Measurements from ENCODE around the gene WFDC12.
A peak's percentile ranks its signal among the peaks of the same experiment; 100 is the strongest.

Gene WFDC12

DNA sequence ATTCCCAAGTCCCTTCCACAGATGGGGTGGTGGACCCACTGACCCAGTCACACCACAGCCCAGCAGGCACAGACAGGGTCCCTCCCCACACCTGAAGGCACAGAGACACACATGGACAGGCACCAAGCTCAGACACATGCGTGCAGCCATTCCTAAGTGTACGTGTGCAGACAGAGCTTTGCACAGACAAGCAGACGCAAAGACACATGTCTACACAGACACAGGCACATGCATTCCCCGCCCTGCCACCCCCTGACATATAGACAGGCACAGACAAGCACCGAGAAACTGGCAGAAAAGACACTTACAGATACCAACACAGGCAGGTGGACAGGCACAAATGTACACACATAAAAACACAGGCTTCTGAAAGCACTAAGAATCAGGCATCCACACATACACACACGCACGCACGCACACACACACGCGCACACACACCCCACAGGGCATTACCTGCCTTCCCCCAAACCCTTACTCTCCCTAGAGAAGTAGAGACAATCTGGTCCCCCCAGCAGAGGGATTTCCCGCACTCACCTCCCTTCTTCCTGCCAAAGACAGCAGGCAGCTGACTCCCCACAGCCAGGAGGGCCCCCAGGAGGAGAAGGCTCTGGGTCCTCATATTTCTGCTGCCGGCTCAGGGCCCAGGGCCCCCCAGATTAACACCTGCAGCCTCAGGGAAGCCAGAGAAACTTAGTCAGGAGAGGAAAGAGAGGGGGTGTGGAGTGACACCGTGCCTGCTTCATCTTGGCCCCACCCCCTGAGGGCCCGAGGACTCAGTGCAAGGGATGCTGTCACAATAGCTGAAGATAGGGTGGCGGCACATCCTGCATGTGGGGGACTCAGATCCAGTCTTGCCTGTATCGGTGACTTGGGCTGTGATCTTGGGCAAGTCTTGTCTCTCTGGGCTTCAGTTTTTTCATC, 9.5 kb downstream of the WFDC12 start, which contains the start of gene WFDC5:
WFDC5 (minus strand) TSS at position 710 of the 921 bp plus-strand sequence; CDS start at position 619, 91 bp downstream.
- no peak for DNase-seq

DNA sequence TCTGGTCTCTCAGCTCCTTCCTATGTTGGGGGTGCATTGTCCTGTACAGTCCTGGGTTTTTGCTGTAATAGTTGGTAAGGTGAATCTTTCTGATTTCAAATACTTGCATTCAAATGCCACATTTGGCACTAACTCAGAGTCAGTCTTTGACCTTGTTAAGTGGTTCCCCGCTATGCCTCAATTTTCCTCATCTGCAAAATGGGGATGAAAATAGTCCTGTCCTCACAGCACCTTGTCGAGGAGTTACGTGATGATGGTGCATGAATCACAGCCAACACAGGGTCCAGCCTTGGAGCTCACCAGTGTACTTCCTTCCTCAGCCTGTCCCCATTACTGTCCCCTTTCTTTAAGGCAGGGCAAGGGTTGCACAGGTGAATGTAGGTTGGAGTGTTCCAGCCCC, 10.4 kb downstream of the WFDC12 start:
- DNase-seq = no peak

DNA sequence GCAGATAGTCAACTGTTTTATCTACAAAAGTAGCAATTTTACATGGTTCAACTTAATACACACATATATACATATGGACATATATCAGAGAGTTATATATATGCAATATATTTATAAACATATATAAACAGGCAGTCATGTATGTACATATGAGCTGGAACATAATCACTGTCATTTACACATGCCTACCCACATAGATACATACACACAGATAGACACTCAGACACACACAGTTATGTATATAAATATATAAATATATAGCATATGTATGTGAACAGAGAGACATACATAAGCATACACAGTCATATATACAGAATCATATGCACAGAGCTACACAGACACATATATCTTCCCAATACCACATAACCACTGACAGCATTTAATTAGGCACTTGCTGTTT, 11.5 kb downstream of the WFDC12 start:
- no peak for DNase-seq

DNA sequence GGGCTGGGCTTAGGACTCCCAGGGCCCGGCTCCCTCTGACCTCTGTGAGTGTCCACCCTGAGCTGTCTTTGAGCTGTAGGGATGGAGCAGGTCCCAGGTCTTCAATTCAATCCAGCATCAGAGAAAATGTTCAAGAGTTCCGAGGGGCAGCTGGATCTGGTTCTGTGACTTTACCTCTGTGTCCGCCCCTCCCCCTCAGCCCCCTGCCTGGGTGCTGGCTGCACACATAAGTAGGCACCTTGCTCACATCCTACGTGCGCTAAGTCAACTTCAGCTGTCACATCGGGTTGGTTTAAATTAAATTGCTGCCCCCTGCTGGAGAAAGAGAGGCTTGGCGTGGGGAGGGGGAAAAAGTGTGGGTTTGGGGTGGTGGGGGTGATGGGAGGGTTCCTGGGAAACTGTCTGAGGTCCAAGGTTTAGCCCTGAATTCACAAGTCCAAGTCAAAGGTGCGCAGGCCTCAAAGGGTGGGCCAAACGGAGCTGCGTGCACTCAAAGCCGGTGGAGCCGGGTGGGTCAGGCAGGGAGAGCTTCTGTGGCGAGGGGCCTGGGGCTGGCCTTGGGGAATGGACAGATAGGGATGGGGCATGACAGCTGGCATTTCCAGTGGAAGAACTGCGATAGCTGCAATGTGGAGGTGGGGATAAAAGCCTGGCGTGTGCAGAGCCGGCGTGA, 12.3 kb downstream of the WFDC12 start:
- peak in 1 of 2 experiments; percentile 50 for DNase-seq

DNA sequence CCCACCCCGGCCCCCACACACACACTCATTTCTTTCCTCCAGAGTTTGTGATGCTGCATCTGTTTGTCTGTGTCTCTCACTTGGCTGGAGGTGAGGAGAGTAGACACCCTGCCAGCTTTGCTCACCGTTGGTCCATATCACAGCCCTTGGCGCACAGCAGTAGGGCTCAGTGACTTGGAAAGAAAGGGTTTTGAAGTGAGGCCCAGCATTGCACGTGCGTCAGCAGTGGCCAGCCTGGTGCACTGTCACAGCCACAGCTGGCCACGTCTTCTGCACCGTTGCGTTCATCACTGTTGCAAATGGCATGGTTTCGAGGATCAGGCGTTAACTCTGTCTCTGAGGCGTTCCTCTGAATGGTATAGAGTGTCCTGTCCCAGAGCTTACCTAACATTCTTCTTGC, 13.0 kb downstream of the WFDC12 start:
- DNase-seq = no peak

DNA sequence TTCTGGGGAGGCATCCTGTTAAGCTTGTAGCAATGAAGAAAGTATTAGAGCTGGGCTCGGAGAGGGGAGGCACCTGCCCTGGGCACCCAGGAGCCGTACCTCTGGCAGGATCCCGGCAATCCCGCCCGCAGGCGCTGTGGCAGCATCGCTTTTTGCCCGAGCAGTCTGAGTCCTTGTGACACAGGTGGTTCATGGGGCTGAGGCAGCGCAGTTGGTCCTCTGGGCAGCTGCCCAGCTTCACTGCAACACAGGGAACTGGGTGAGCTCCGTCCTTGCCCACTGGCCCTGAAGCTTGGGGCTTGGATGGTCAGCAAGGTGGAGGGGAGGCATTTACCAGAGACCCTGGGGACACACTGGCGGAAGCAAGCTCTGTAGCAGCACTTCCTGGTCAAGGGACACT, 14.0 kb downstream of the WFDC12 start:
- no peak for DNase-seq

DNA sequence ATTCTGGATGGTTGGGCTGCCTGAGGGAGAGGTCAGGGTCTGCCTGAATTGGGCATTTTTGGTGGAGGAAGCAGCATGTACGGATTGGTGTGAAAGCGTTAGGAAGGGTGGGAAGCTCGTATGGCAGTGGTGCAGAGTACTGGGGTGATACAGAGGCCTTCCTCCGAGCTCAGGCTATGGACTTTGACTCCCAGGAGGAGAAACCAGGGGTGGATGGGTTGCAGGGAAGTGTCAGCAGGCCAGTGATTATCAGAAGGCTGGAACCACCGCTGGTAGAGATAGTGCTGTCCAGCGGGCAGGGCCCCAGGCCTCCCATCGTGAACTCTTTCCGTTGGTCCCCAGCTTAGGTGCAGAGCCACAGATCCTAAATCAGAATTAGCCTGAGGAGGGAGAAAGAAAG, 14.6 kb downstream of the WFDC12 start:
- DNase-seq = no peak

DNA sequence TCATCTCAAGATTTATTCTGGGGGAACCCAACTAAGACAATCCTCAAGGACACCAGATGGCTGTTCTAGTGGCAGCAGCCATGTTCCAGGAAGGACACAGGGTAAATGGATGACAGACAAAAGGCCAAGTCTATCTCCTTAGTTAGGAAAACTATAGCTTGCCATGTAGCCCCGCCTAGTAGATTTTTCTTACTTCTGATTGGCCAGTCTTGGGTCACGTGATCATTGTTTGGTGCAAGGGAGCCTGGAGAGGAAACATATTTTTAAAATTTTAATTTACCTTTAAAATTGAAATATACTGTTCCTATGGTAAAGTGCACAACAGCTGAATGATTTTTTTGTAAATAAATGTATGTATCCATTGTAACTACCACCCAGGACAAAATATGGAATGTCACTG, 18.9 kb downstream of the WFDC12 start:
- no peak for DNase-seq

DNA sequence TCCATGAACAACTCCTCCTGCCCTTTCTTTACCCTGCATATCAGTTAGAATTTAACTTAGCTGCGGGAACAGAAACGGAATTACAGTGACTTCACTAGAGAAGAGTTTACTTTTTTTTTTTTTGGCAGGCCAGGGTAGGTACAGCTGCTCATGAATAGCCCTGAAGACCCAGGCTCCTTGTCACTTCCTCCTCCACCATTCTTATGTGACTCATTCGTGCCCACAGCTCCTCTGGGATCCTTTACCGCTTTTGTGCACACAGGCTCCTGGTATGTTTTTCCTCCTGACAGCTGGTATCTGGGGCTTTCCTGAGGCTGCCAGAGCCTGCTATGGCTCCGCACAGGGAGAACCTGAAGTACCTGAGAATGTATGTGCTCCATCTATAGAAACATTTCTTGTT, 19.5 kb downstream of the WFDC12 start:
- DNase-seq = no peak

DNA sequence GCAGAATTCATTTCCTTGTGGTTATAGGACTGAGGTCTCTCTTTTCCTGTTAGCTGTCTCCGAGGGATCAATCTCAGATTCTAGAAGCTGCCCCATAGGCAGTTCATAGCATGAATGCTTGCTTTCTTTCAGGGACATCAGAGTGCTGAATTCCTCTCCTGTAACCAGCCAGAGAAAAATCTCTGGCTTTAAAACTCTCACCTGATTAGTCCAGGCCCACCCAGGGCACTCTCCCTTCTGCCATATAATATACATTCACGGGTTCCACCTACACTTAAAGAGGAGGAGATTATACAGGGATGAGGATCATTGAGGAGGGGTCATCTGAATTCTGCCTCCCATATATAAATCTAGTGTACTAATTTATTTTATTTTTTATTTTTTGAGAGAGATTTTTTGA, 21.2 kb downstream of the WFDC12 start:
- DNase-seq = no peak

DNA sequence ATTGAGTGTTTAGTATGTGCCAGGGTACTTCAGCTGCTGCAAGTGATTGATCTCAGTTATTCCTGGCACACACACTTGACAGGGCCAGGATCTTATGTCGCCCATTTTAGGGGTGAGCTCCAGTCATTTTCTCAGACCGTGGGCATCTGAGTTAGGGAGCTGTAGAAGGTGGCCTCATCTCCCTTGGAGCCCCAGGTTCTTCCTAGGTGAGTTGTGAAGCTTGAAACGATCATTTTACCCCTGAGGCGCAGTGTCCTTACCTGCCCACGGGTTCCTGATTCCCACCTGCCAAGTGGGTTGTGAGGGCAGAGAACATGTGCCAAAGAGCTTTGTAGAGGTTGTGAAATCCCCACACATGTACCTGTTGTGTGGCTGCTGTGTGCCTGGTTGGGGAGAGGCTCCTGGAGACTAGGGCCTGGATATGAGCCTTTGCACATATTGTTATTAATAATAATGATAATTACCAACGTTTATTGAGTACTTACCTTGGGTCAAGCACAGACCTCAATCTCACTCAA, 22.9 kb downstream of the WFDC12 start:
- no peak for DNase-seq

DNA sequence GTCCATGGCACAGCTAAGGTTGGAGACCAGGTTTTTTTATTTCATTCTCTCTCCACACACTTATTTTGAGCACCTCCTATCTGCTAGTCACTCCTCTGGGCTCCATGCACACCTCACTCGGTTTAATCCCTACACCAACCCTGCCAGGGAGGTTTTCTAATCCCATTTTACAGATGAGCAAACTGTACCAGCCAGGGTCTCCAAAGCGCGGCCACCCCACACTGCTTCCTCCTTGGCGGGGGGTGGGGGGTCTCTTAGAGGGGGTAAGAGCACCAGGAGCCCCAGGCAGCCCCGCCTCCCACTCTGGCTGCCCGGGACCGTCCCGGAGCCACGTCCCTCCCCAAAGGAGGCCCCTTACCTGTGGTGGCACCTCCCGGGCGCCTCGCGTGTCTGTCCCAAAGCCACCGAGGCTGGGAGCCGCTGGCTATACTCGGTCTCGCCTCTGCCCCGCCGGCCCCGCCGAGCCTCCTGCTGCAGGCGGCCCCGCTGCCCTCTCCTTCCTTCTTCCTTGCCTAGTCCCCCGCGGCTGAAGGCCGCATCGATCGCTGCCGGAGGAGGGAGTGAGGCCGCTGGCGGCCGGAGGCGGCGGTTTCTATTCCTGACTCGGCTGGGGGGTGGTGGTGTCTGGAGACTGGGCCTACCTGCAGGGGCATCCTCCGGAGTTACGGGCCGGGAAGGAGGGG, 23.6 kb downstream of the WFDC12 start, which contains the start of gene KCNS1:
KCNS1 (minus strand) TSS at position 565 of the 683 bp plus-strand sequence. CDS start 1,891 bp downstream, outside the sequence.
- DNase-seq = no peak

DNA sequence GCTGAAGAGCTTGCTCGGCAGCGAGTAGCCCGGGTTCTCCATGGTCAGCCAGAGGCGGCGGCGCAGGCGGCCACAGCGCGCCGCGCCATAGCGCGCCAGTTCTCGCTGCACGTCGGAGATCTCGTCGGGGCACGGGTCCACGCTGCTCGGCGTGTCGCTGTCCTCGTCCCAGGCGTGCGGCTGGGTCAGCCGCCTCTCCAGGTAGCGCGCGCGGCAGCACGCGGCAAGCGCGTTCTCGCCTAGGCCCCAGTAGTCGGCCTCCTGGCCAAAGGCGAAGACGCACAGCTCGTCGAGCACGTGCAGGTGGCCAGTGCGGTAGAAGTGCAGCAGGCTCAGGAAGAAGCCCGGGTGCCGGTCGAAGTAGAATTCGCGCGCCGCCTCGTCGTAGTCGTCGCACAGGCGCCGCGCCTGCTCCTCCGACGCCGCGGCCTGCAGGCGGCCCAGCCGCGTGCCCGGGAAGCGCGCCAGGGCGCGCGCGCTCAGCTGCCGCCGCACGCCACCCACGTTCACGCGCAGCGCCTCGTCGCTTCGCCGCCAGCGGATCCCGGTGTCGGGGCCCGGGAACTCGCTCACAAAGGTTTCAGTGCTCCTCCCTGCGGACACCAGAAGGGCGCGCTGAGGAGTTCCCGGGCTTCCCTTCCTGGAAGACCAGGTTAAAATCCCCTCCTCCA, 26.0 kb downstream of the WFDC12 start:
- peak; percentile 35 to 61 for DNase-seq

DNA sequence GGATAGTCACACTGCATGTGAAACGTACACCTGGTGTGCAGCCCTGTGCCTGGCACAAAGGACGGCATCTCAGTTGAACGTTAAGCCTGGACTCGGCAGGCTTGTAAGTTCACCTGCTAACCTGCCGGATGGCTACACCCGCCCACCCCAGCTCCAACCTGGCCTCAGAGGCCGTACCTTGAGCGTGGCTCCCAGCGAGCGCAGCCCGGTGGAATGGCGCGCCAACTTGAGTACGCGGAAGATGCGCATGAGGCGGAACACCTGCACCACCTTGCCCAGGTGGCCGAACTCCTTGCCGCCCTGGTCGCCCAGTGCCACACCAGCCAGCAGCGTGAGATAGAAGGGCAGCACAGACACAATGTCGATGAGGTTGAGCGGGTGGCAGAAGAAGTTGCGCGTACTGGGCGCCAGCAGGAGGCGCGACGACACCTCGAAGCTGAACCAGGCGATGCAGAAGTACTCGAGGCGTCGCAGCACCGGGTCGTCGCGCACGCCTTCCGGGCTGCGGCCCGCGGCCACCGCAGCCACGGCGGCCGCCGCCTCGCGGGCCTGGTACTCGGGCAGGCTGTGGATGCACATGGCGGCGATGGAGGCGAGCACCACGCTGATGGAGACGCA, 26.7 kb downstream of the WFDC12 start:
- DNase-seq = peak; percentile 62 to 71

DNA sequence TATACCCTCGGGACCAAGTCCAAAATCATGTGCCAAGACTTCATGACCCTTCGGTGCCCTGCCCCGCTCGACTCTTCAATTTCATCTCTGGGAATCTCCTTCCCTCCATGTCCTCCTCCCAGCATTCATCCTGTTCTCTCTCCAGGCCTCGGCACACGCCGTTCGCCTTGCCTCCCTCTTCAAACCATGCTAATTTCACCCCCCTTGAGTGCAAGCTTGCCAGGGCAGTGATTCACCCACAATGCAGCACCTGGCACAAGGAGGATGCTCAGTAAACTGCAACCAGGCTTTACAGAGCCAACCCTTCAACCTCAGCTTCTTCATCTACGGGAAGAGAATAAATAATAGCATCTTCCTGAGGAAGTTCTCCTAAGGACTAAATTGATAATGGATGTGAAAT, 27.5 kb downstream of the WFDC12 start:
- no peak for DNase-seq

DNA sequence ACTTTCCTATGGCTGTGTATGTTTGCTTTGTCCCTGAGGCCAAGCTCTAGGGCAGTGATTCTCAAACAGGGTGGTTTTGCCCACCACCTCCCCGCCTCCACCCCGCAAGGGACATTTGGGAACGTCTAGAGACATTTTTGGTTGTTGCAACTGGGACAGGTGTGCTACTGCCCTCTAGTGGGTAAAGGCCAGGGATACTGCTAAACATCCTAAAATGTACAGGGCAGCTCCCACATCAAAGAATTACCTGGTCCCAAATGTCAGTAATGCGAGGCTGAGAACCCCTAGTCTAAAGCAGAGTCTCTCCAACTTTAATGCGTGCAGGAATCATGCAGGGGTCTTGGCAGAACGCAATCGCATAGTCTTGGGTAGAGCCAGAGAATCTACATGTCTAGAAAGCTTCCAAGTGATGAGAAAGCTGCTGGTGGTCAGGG, 28.4 kb downstream of the WFDC12 start:
- peak; percentile 70 to 72 for DNase-seq

DNA sequence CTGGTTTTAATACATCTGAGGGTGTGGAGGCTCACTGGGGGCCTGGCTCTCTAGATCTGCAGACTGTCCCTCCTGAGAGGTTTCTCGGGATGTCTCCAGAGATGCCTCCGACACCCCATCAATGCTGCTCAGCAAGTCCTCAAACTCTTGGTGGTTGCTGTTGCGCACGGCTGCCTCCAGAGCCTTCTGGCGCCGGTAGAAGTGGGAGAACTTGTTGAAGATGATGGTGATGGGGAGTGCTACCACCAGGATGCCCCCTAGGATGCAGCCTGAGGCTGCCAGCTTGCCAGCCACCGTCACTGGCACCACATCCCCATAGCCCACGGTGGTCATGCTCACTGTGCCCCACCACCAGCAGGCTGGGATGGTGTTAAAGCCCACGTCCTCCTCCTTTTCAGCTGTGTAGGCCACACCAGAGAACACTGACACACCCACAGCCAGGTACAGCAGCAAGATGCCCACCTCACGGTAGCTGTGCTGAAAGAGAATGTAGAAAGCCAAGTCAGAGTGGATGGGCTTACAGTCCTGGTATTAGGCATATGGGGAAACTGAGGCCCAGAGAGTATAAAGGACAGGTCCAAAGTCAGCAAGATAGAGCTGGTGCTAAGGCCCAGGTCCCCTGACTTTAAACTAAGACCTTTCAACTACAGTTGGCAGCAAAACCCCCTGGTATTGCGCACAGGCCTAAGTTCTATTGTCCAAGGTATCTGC, 29.2 kb downstream of the WFDC12 start:
- no peak for DNase-seq

DNA sequence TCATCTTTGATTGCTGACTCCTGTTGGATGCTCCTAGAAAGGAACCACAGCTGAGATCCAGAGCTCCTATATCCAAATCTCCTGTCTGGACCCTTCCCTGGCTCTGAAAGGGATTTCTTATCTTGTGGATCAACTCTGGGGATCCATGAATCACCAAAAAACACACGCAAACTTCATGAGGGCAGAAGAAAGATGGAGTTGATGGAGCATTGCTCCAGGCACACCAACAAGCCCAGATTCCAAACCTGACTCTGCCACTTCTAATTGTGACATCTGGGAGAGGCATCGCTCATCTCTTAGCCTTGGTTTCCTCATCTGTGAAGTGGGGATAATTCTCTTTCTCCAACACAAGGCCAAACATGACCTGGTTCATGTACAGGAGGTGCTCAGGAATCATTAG, 30.1 kb downstream of the WFDC12 start:
- DNase-seq = no peak

DNA sequence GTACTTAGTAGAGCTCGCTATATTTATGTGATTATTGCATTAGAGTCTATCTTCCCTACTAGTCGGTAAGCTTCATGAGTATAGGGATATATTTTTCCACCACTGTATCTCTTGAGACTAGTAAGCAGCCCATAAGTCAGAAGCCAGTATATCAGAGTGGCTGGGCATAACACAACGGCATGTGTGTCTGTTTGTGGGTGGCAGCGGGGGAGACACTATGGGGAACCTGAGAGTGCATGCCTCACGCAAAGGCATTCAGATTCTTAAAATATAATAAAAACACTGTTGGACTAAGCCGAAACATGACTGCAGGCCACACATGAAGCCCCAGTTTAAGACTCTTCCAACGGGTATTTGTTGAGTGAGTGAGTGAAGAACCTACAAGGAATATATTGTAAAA, 31.4 kb downstream of the WFDC12 start:
- no peak for DNase-seq

DNA sequence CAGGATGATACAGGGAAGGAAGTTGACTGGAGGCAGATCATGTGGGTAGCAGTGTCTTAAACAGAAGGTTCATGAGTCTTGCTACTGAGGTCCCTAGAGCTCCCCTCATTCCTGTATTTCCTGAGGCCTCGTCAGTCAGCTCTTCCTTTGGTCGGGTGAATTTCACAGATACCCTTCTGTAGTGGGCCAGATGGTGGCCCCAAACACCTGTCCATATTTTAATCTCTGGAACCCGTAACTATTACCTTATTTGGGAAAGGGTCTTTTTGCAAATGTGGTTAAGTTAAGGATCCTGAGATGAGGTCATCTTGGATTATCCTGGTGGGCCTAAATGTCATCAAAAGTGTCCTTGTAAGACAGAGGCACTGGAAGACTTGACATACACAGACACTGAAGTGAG, 32.9 kb downstream of the WFDC12 start:
- no peak for DNase-seq

DNA sequence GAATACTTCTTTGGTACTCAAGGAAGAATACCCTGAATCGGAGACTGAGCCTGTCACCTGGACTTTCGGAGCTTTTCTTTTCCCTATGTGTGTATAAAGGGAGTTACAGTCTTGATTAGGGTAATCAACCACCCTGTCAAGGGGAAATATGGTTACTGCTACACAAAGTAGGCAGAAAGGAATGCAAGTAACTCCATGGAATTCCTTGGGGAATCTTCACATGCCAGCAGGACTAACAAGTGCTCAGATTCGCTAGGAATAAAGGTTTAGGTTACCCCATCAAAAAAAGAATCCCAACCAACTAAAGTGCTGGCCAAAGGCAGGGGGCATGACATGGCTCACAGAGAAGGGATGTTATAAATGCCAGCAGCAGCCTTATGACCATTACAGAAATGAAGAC, 33.8 kb downstream of the WFDC12 start:
- no peak for DNase-seq
